IMR-90 (cell line): ENCODE measurements around the gene C15orf61. TPM values are rescaled to one million over a fixed set of nuclear protein-coding genes. Genes with fewer than 3 reads are reported as not detected.

ENCODE experiments used
- ATAC-seq: fragments of 200-7000 bp; cut with Tn5 transposase; 2 replicates; pipeline ENCODE4 v1.9.1; 2020; ENCODE audit warnings: low read depth, mild to moderate bottlenecking, moderate library complexity
- BruUV-seq: library from RNA; stranded (reverse); fragments of 400-500 nt; replicated peaks from 2 replicates; lab custom pipeline; 2021; lab: Mats Ljungman, UMichigan
- CTCF ChIA-PET: fragments of 300-600 bp; formaldehyde crosslinking; extraction: SDS; loops from one replicate; lab custom pipeline; 2021; ENCODE audit warnings: antibody characterized with exemption; lab: Yijun Ruan, JAX
- POLR2A ChIA-PET: fragments of 300-600 bp; sonication (Branson Sonifier 250); formaldehyde crosslinking; loops from one replicate; lab custom pipeline; 2022; ENCODE audit warnings: antibody characterized with exemption; ENCODE audit not compliant: unreplicated experiment; lab: Charles Lee
- DNase-seq: peaks from one replicate; pipeline ENCODE4 v3.0.0; 2013
- H2AFZ ChIP-seq: replicated peaks from 2 replicates; pipeline ENCODE3; 2013; ENCODE audit warnings: low read length, mild to moderate bottlenecking; ENCODE audit not compliant: poor library complexity
- H2AK5ac ChIP-seq: 2 replicates; pipeline ENCODE4 v1.6.1; 2013; ENCODE audit warnings: low read depth, low read length, inconsistent platforms
- H2AK9ac ChIP-seq: replicated peaks from 2 replicates; pipeline ENCODE3; 2013; ENCODE audit warnings: mild to moderate bottlenecking, low read depth, low read length, moderate library complexity; ENCODE audit not compliant: poor library complexity
- H2BK120ac ChIP-seq: 2 replicates; pipeline ENCODE4 v1.6.1; 2013; ENCODE audit warnings: low read depth, low read length, inconsistent platforms
- H2BK15ac ChIP-seq: 3 replicates; pipeline ENCODE4 v1.6.1; 2013; ENCODE audit warnings: low read depth, low read length, inconsistent platforms
- H2BK20ac ChIP-seq: 2 replicates; pipeline ENCODE4 v1.6.1; 2013; ENCODE audit warnings: low read depth, mild to moderate bottlenecking, inconsistent platforms, low read length, moderate library complexity
- H2BK5ac ChIP-seq: 2 replicates; pipeline ENCODE4 v1.6.1; 2013; ENCODE audit warnings: mild to moderate bottlenecking, low read depth, low read length, inconsistent platforms; ENCODE audit not compliant: poor library complexity, severe bottlenecking
- H3K14ac ChIP-seq: replicated peaks from 2 replicates; pipeline ENCODE4 v1.6.1; 2013; ENCODE audit warnings: low read depth, low read length, inconsistent platforms
- H3K18ac ChIP-seq: 2 replicates; pipeline ENCODE4 v1.6.1; 2013; ENCODE audit warnings: low read depth, low read length, control low read depth
- H3K23ac ChIP-seq: 2 replicates; pipeline ENCODE4 v1.6.1; 2013; ENCODE audit warnings: low read depth, low read length, inconsistent platforms
- H3K27ac ChIP-seq: 2 replicates; pipeline ENCODE4 v1.5.1; 2013; ENCODE audit warnings: mild to moderate bottlenecking, control low read depth, low read length; ENCODE audit not compliant: insufficient read depth
- H3K27me3 ChIP-seq: 2 replicates; pipeline ENCODE4 v1.6.1; 2013; ENCODE audit warnings: low read length; ENCODE audit not compliant: control insufficient read depth, insufficient read depth
- H3K36me3 ChIP-seq: 2 replicates; pipeline ENCODE4 v1.6.1; 2013; ENCODE audit warnings: low read length, mixed read lengths; ENCODE audit not compliant: control insufficient read depth, insufficient read depth
- H3K4ac ChIP-seq: 2 replicates; pipeline ENCODE4 v1.6.1; 2013; ENCODE audit warnings: low read depth, low read length, inconsistent platforms
- H3K4me1 ChIP-seq: 2 replicates; pipeline ENCODE4 v1.6.1; 2013; ENCODE audit warnings: low read length, mixed read lengths; ENCODE audit not compliant: control insufficient read depth, insufficient read depth
- H3K4me2 ChIP-seq: 2 replicates; pipeline ENCODE4 v1.6.1; 2013; ENCODE audit warnings: low read depth, mild to moderate bottlenecking, control low read depth, low read length, moderate library complexity
- H3K4me3 ChIP-seq: 2 replicates; pipeline ENCODE4 v1.5.1; 2013; ENCODE audit warnings: low read depth, mild to moderate bottlenecking, control low read depth, low read length, moderate library complexity; ENCODE audit not compliant: insufficient read depth
- H3K56ac ChIP-seq: 2 replicates; pipeline ENCODE4 v1.6.1; 2013; ENCODE audit warnings: low read length, inconsistent platforms; ENCODE audit not compliant: insufficient read depth; ENCODE audit errors: extremely low read depth
- H3K79me1 ChIP-seq, 2 experiments: 2 replicates each; pipeline ENCODE4 v1.6.1; 2013; ENCODE audit warnings: low read length in 2 of 2, inconsistent platforms in 1 of 2, low read depth in 1 of 2
- H3K9ac ChIP-seq: 2 replicates; pipeline ENCODE4 v1.6.1; 2013; ENCODE audit warnings: low read depth, low read length, control low read depth
- H3K9me1 ChIP-seq: 2 replicates; pipeline ENCODE4 v1.6.1; 2013; ENCODE audit warnings: low read length, inconsistent platforms; ENCODE audit not compliant: insufficient read depth
- H3K9me3 ChIP-seq: 2 replicates; pipeline ENCODE4 v1.6.1; 2013; ENCODE audit warnings: low read length; ENCODE audit not compliant: control insufficient read depth, insufficient read depth
- H4K20me1 ChIP-seq: 2 replicates; pipeline ENCODE4 v1.6.1; 2013; ENCODE audit warnings: low read length, inconsistent platforms; ENCODE audit not compliant: insufficient read depth
- H4K5ac ChIP-seq: 2 replicates; pipeline ENCODE4 v1.6.1; 2013; ENCODE audit warnings: mild to moderate bottlenecking, low read depth, low read length, control low read depth
- H4K8ac ChIP-seq, 2 experiments: 2 replicates each; pipeline ENCODE4 v1.6.1; 2013; ENCODE audit warnings: low read depth in 2 of 2, low read length in 2 of 2, control low read depth in 1 of 2, inconsistent platforms in 1 of 2
- H4K91ac ChIP-seq: 2 replicates; pipeline ENCODE4 v1.6.1; 2013; ENCODE audit warnings: low read depth, low read length, inconsistent platforms; ENCODE audit not compliant: insufficient read depth
- CEBPB ChIP-seq: IDR thresholded peaks from 2 replicates; pipeline ENCODE4 v1.6.1; 2012; ENCODE audit warnings: low read depth, low read length, improper control_type of control experiment
- MAFK ChIP-seq: IDR thresholded peaks from 2 replicates; pipeline ENCODE4 v1.6.1; 2012; ENCODE audit warnings: low read depth, low read length, improper control_type of control experiment
- MAZ ChIP-seq: IDR thresholded peaks from 2 replicates; pipeline ENCODE4 v1.6.1; 2012; ENCODE audit warnings: low read depth, mild to moderate bottlenecking, low read length, improper control_type of control experiment, moderate library complexity, borderline replicate concordance
- RCOR1 ChIP-seq: IDR thresholded peaks from 2 replicates; pipeline ENCODE4 v1.6.1; 2012; ENCODE audit warnings: mild to moderate bottlenecking, low read length, improper control_type of control experiment; ENCODE audit not compliant: insufficient replicate concordance
- RFX5 ChIP-seq: IDR thresholded peaks from 2 replicates; pipeline ENCODE4 v1.8.0; 2012; ENCODE audit warnings: low read depth, mild to moderate bottlenecking, low read length, moderate library complexity
- WGBS, 2 experiments: methylation state at CpG; one replicate each; pipeline versions ENCODE4 v1.1.5 to v1.1.7; 2013; ENCODE audit warnings: missing lambda C conversion rate in 2 of 2; ENCODE audit not compliant: insufficient read length in 1 of 2; ENCODE audit errors: extremely low coverage in 2 of 2; 5-methylcytosine and 5-hydroxymethylcytosine counted together
- dilution Hi-C: fragments of 300-500 bp; cut with HindIII; formaldehyde crosslinking; loops from one replicate; pipeline ENCODE4 v1.14.3; 2018; ENCODE audit warnings: low sequenced_read_pairs; ENCODE audit not compliant: unreplicated experiment
- in situ Hi-C: fragments of 300-500 bp; cut with MboI; formaldehyde crosslinking; loops from 3 replicates; pipeline ENCODE4 v1.14.3; 2019; ENCODE audit warnings: low sequenced_read_pairs, inconsistent platforms, mixed read lengths
- intact Hi-C: fragments of 100-400 bp; cut with micrococcal nuclease; formaldehyde crosslinking; loops from 2 replicates; pipeline ENCODE4 v1.10.0; 2022
- polyA plus RNA-seq, 3 experiments: library from polyadenylated mRNA; depleted of rRNA; stranded (reverse); fragments of >200 nt; gene quantifications; 2 replicates each; pipeline ENCODE4 v1.2.3, GENCODE V29; 2012; ENCODE audit warnings: low replicate concordance in 1 of 3
- total RNA-seq: library from RNA; depleted of rRNA; stranded (reverse); fragments of >200 nt; gene quantifications from 2 replicates; pipeline ENCODE4 v1.2.3, GENCODE V29; 2012

Gene C15orf61
- total and polyA plus RNA-seq, 2 of the 4 experiments (the other 2 are of a cell fraction), result 1.4 to 2.5 TPM

DNA sequence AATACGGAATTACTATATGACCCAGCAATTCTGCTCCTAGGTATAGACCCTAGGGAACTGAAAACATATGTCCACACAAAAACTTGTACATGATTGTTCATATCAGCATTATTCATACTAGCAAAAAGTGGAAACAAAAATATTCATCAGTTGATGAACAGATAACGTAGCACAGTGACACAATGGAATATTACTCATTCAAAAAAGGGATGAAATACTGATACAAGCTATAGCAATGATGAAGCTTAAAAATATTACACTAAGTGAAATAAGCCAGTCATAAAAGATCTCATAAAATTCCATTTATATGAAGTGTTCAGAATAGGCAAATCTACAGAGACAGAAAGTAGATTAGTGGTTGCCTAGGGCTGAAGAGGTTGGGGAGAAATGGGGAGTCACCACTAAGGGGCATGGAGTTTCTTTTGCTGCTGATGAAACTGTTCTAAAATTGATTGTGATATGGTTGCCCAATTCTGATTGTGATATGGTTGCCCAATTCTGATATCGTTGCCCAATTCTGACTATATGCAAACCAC is 10.5 kb downstream of the C15orf61 start:
- Histone ChIP-seq H4K91ac (no peak overlapping the region), H3K56ac (no peak overlapping the region), H4K8ac (no peak overlapping the region), H3K9ac (no peak overlapping the region), H4K5ac (no peak overlapping the region; the same call in 1 of the 2 replicates), H3K79me1 (no peaks in the 10 kb centered on the region; a peak in 1 of 4 replicates), H2BK120ac (no peak overlapping the region), H3K4me3 (no peak overlapping the region), H3K4ac (no peak overlapping the region), H2BK15ac (no peak overlapping the region), H4K20me1 (no peaks in the 10 kb centered on the region), H3K36me3 (no peaks in the 10 kb centered on the region), H3K27me3 (no peaks in the 10 kb centered on the region), H2BK5ac (no peak overlapping the region), H3K4me1 (peaks cover 2% of the 10 kb centered on the region; the same call in 1 of the 2 replicates), H2AK9ac (no peak overlapping the region), H3K14ac (no peak overlapping the region), H3K27ac (no peak overlapping the region), H3K23ac (no peak overlapping the region), H3K9me1 (no peaks in the 10 kb centered on the region), H3K4me2 (no peak overlapping the region; the same call in 1 of the 2 replicates), H2AFZ (no peak overlapping the region), H3K18ac (no peak overlapping the region), H2BK20ac (no peak overlapping the region), H2AK5ac (no peak overlapping the region), H3K9me3 (no peaks in the 10 kb centered on the region)
- intact Hi-C loops, result no loop called here
- POLR2A ChIA-PET, result no interaction called here
- peak; percentile 80 for DNase-seq
- BruUV-seq, result no TSS peak
- CTCF ChIA-PET, result no interaction called here
- WGBS, 2 experiments, result no CpG with 5 or more reads among the region's 3 CpGs
- TF ChIP-seq CEBPB (peak; percentile 92), MAZ (no peak), RCOR1 (no peak), RFX5 (no peak), MAFK (peak; percentile 58)
- dilution Hi-C loops, result no loop called here
- in situ Hi-C loops, result no loop called here
- ATAC-seq, result peak; percentile 77
